ENCODE measurements around the gene BABAM2.

DNA sequence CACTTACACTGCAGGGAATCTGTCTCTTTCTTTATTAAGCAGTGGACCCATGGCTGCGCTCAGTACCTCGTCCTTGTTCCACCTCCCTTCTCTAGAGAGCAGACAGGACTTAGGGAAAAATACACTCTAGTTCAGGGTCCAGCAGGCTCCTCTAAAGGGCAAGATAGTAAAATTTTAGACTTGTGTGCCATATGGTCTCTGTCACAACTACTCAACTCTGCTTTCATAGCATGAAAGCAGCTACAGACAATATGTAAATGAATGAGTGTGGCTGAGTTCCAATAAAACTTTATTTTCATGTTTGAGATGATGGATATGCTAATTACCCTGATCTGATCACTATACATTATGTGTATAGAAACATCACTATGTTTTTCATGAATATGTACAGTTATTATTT is 163.1 kb downstream of the BABAM2 start:
- TF ChIP-seq, protein P1, sequence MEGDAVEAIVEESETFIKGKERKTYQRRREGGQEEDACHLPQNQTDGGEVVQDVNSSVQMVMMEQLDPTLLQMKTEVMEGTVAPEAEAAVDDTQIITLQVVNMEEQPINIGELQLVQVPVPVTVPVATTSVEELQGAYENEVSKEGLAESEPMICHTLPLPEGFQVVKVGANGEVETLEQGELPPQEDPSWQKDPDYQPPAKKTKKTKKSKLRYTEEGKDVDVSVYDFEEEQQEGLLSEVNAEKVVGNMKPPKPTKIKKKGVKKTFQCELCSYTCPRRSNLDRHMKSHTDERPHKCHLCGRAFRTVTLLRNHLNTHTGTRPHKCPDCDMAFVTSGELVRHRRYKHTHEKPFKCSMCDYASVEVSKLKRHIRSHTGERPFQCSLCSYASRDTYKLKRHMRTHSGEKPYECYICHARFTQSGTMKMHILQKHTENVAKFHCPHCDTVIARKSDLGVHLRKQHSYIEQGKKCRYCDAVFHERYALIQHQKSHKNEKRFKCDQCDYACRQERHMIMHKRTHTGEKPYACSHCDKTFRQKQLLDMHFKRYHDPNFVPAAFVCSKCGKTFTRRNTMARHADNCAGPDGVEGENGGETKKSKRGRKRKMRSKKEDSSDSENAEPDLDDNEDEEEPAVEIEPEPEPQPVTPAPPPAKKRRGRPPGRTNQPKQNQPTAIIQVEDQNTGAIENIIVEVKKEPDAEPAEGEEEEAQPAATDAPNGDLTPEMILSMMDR (conservative IDR thresholded peaks at IDR 0.05 in 1 of 2, IDR thresholded peaks at IDR 0.05 in 1 of 2; ENCODE audit: extremely low read depth in 1 of 2, insufficient read depth in 1 of 2, low read depth in 1 of 2, low read length in 2 of 2), result no peak
- TF ChIP-seq EZH2 (IDR thresholded peaks at IDR 0.05; ENCODE audit: borderline replicate concordance, low read length), result no peak

Data from mammary epithelial cell (primary cell).